ENCODE measurements around the gene FNBP1L. TPM values are rescaled to one million over a fixed set of nuclear protein-coding genes. Genes with fewer than 3 reads are reported as not detected.

Gene FNBP1L
- total and polyA plus RNA-seq, 10 of the 15 experiments (the other 5 are each of a cell fraction or from before 2014, with no cell fraction given) = 0.02 to 0.12 (median 0.07) TPM; not detected in 4

DNA sequence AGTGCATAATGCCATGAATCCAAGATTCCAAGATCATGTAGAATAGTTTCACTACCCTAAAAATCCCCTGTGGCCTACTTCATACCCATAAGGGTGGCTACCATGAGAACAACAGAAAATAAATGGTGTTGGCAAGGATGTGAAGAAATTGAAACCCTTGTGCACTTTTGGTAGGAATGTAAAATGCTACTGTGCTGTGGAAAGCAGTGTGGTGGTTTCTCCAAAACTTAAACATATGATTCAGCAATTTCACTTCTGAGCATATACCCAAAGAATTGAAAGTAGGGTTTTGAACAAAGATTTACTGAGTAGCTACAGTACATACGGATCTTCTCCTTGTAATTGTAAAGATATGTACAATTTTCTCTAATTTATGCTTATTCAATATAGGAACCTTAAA is 16.0 kb downstream of the FNBP1L start:
- Histone ChIP-seq H2AFZ (ENCODE audit: control insufficient read depth, low read depth, low read length) (no peak overlapping the region), H3K4me2 (ENCODE audit: control insufficient read depth, insufficient read depth) (no peak overlapping the region), H4K20me1 (ENCODE audit: control insufficient read depth, insufficient read depth) (no peaks in the 10 kb centered on the region), H3K27me3 (replicated peaks in 1 of 2; ENCODE audit: control insufficient read depth in 2 of 2, insufficient read depth in 2 of 2, low read length in 1 of 2) (no peaks in the 10 kb centered on the region), H3K27ac (ENCODE audit: control insufficient read depth, insufficient read depth) (no peak overlapping the region), H3K9me3 (replicated peaks; ENCODE audit: control insufficient read depth, insufficient read depth, low read length) (no peaks in the 10 kb centered on the region), H3K9ac (ENCODE audit: control insufficient read depth, insufficient read depth, low read length) (no peak overlapping the region), H3K4me1 (ENCODE audit: control insufficient read depth, insufficient read depth, low read length) (no peaks in the 10 kb centered on the region), H3K36me3 (ENCODE audit: control insufficient read depth in 2 of 2, insufficient read depth in 2 of 2, low read length in 1 of 2) (no peaks in the 10 kb centered on the region), H3K79me2 (ENCODE audit: control insufficient read depth, insufficient read depth, low read length) (no peaks in the 10 kb centered on the region), H3K4me3 (no peak overlapping the region)
- ChIA-PET RAD21 (ENCODE audit: unreplicated experiment) (no interaction called here), SMC1A (ENCODE audit: uncharacterized antibody, unreplicated experiment) (no interaction called here), POLR2A (no interaction called here), CTCF (no interaction called here)
- ATAC-seq (no peak), DNase-seq (ENCODE audit: low read depth, low spot score) (no peak), FAIRE-seq (no peak)
- WGBS (ENCODE audit: insufficient coverage, insufficient replicate concordance, low lambda C conversion rate, missing lambda C conversion rate) = 53% methylated on average over 1 of the region's 1 CpG
- in situ Hi-C loops (cut with MboI) = no loop called here
- intact Hi-C loops (cut with micrococcal nuclease; ENCODE audit: unreplicated experiment) = no loop called here
- BruUV-seq (replicated peaks) = no TSS peak
- no peak for TF ChIP-seq SIN3A (IDR thresholded peaks at IDR 0.05; ENCODE audit: low read depth, low read length)
- TF ChIP-seq CBFB (IDR thresholded peaks at IDR 0.05; ENCODE audit: low read depth) = no peak
- TF ChIP-seq TARDBP (IDR thresholded peaks at IDR 0.05; ENCODE audit: borderline replicate concordance) = no peak
- no peak for TF ChIP-seq SPI1 (IDR thresholded peaks at IDR 0.05; ENCODE audit: borderline replicate concordance, insufficient read depth, low read depth, low read length)
- TF ChIP-seq SUZ12 (IDR thresholded peaks at IDR 0.05; ENCODE audit: unreplicated experiment) = no peak
- TF ChIP-seq, protein P1, sequence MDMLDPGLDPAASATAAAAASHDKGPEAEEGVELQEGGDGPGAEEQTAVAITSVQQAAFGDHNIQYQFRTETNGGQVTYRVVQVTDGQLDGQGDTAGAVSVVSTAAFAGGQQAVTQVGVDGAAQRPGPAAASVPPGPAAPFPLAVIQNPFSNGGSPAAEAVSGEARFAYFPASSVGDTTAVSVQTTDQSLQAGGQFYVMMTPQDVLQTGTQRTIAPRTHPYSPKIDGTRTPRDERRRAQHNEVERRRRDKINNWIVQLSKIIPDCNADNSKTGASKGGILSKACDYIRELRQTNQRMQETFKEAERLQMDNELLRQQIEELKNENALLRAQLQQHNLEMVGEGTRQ (IDR thresholded peaks at IDR 0.05; ENCODE audit: borderline replicate concordance, low read depth, low read length) = no peak
- TF ChIP-seq, protein P2, sequence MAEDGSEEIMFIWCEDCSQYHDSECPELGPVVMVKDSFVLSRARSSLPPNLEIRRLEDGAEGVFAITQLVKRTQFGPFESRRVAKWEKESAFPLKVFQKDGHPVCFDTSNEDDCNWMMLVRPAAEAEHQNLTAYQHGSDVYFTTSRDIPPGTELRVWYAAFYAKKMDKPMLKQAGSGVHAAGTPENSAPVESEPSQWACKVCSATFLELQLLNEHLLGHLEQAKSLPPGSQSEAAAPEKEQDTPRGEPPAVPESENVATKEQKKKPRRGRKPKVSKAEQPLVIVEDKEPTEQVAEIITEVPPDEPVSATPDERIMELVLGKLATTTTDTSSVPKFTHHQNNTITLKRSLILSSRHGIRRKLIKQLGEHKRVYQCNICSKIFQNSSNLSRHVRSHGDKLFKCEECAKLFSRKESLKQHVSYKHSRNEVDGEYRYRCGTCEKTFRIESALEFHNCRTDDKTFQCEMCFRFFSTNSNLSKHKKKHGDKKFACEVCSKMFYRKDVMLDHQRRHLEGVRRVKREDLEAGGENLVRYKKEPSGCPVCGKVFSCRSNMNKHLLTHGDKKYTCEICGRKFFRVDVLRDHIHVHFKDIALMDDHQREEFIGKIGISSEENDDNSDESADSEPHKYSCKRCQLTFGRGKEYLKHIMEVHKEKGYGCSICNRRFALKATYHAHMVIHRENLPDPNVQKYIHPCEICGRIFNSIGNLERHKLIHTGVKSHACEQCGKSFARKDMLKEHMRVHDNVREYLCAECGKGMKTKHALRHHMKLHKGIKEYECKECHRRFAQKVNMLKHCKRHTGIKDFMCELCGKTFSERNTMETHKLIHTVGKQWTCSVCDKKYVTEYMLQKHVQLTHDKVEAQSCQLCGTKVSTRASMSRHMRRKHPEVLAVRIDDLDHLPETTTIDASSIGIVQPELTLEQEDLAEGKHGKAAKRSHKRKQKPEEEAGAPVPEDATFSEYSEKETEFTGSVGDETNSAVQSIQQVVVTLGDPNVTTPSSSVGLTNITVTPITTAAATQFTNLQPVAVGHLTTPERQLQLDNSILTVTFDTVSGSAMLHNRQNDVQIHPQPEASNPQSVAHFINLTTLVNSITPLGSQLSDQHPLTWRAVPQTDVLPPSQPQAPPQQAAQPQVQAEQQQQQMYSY (CRISPR knock-in tag; IDR thresholded peaks at IDR 0.05) = no peak
- TF ChIP-seq FOXK2 (IDR thresholded peaks at IDR 0.05) = no peak
- TF ChIP-seq, protein P3, sequence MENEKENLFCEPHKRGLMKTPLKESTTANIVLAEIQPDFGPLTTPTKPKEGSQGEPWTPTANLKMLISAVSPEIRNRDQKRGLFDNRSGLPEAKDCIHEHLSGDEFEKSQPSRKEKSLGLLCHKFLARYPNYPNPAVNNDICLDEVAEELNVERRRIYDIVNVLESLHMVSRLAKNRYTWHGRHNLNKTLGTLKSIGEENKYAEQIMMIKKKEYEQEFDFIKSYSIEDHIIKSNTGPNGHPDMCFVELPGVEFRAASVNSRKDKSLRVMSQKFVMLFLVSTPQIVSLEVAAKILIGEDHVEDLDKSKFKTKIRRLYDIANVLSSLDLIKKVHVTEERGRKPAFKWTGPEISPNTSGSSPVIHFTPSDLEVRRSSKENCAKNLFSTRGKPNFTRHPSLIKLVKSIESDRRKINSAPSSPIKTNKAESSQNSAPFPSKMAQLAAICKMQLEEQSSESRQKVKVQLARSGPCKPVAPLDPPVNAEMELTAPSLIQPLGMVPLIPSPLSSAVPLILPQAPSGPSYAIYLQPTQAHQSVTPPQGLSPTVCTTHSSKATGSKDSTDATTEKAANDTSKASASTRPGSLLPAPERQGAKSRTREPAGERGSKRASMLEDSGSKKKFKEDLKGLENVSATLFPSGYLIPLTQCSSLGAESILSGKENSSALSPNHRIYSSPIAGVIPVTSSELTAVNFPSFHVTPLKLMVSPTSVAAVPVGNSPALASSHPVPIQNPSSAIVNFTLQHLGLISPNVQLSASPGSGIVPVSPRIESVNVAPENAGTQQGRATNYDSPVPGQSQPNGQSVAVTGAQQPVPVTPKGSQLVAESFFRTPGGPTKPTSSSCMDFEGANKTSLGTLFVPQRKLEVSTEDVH (IDR thresholded peaks at IDR 0.05; ENCODE audit: low read depth, partially characterized antibody) = no peak
- no peak for TF ChIP-seq ZNF207 (IDR thresholded peaks at IDR 0.05; ENCODE audit: borderline replicate concordance)
- TF ChIP-seq ZNF622 (IDR thresholded peaks at IDR 0.05) = no peak
- no peak for TF ChIP-seq LARP7 (IDR thresholded peaks at IDR 0.05)
- no peak for TF ChIP-seq ASH2L (IDR thresholded peaks at IDR 0.05; ENCODE audit: borderline replicate concordance, low read depth)
- TF ChIP-seq, protein P4, sequence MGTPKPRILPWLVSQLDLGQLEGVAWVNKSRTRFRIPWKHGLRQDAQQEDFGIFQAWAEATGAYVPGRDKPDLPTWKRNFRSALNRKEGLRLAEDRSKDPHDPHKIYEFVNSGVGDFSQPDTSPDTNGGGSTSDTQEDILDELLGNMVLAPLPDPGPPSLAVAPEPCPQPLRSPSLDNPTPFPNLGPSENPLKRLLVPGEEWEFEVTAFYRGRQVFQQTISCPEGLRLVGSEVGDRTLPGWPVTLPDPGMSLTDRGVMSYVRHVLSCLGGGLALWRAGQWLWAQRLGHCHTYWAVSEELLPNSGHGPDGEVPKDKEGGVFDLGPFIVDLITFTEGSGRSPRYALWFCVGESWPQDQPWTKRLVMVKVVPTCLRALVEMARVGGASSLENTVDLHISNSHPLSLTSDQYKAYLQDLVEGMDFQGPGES (IDR thresholded peaks at IDR 0.05) = no peak
- TF ChIP-seq SREBF1 (IDR thresholded peaks at IDR 0.05; ENCODE audit: low read length) = no peak

Measured in GM12878 (cell line).